ENCODE results near the gene TAF7.
"Not testable (repeated sequence)": the region's sequence is repeated elsewhere in the genome, so short reads cannot be mapped to it uniquely, and the experiment has no call there.

GRCh38 chr5:141332571-141332970 is 12.0 kb upstream of the TAF7 start:
- TF ChIP-seq CTCF, POLR2A, POLR2AphosphoS5 (IDR thresholded peaks at IDR 0.05): not testable (repeated sequence)
